ENCODE measurements around the gene GIT1.

DNA sequence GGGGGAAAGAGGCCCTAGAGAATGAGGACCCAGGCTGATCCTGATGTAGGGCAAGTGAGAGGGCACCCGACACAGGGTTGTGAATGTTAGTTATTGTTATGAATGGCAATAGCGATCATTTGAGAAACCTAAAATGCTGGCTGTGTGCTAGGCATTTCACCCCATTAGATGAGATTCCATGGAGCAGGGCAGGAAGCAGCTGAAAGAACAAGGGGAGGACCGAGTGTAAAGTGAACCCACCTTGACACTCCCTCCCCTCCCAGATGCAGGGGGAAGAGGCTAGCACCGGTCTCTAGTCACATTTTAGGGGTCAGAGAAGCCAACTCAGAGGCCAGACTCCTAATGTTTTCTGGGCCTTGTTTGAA lies 33.8 kb upstream of the GIT1 start:
- TF ChIP-seq NFIC (IDR thresholded peaks at IDR 0.05; ENCODE audit: borderline replicate concordance) (no peak), EP300 (IDR thresholded peaks at IDR 0.05; ENCODE audit: borderline replicate concordance in 1 of 2, low read depth in 1 of 2, low read length in 1 of 2) (no peak), POLR2AphosphoS5 (IDR thresholded peaks at IDR 0.05; ENCODE audit: low read depth, low read length) (no peak)
- TF ChIP-seq, protein P1, sequence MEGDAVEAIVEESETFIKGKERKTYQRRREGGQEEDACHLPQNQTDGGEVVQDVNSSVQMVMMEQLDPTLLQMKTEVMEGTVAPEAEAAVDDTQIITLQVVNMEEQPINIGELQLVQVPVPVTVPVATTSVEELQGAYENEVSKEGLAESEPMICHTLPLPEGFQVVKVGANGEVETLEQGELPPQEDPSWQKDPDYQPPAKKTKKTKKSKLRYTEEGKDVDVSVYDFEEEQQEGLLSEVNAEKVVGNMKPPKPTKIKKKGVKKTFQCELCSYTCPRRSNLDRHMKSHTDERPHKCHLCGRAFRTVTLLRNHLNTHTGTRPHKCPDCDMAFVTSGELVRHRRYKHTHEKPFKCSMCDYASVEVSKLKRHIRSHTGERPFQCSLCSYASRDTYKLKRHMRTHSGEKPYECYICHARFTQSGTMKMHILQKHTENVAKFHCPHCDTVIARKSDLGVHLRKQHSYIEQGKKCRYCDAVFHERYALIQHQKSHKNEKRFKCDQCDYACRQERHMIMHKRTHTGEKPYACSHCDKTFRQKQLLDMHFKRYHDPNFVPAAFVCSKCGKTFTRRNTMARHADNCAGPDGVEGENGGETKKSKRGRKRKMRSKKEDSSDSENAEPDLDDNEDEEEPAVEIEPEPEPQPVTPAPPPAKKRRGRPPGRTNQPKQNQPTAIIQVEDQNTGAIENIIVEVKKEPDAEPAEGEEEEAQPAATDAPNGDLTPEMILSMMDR (IDR thresholded peaks at IDR 0.05) = no peak
